Breast epithelium (tissue), 4 donors: ENCODE measurements around the gene ABTB2. TPM values are rescaled to one million over a fixed set of nuclear protein-coding genes. Genes with fewer than 3 reads are reported as not detected.

Experiments used
- DNase-seq, 2 donors: peaks; one replicate each; pipeline ENCODE4 v3.0.0-alpha.2; 2019; ENCODE audit warnings: low spot score in 2 of 2
- H3K27ac ChIP-seq, 2 donors: fragments of 200-600 bp; sonication (generic) in 1 of 2; one replicate each; pipeline ENCODE4 v1.5.1; 2016 to 2019; ENCODE audit warnings: mild to moderate bottlenecking in 1 of 2
- H3K27me3 ChIP-seq, 2 donors: fragments of 200-600 bp; sonication (generic) in 1 of 2; one replicate each; pipeline versions ENCODE4 v1.5.1 to v1.6.0; 2017 to 2019; ENCODE audit warnings: control low read depth in 1 of 2, mild to moderate bottlenecking in 1 of 2
- H3K36me3 ChIP-seq: fragments of 200-600 bp; one replicate; pipeline ENCODE4 v1.5.1; 2019
- H3K4me1 ChIP-seq, 2 donors: fragments of 200-600 bp; sonication (generic); one replicate each; pipeline ENCODE4 v1.5.1; 2016 to 2019; ENCODE audit warnings: control low read depth in 1 of 2
- H3K4me3 ChIP-seq, 3 donors: fragments of 200-600 bp; sonication (generic); 1 replicate in 2 of 3; 2 replicates in 1 of 3; pipeline ENCODE4 v1.5.1; 2016 to 2019; ENCODE audit warnings: mild to moderate bottlenecking in 3 of 3, moderate library complexity in 2 of 3
- H3K9me3 ChIP-seq, 2 donors: fragments of 200-600 bp; sonication (generic) in 1 of 2; one replicate each; pipeline ENCODE4 v1.5.1; 2016 to 2019; ENCODE audit warnings: control low read depth in 1 of 2
- CTCF ChIP-seq, 3 donors: fragments of 450-650 bp; IDR thresholded peaks; one replicate each; pipeline ENCODE4 v1.5.1; 2016 to 2017; ENCODE audit warnings: antibody characterized with exemption in 3 of 3, mild to moderate bottlenecking in 3 of 3, moderate library complexity in 3 of 3
- POLR2A ChIP-seq: fragments of 450-650 bp; IDR thresholded peaks from one replicate; pipeline ENCODE4 v1.6.1; 2016; ENCODE audit warnings: antibody characterized with exemption, mild to moderate bottlenecking, moderate library complexity
- POLR2AphosphoS5 ChIP-seq, 3 donors: sonication (generic); formaldehyde crosslinking; IDR thresholded peaks; one replicate each; pipeline ENCODE4 v1.6.1; 2017; ENCODE audit warnings: antibody characterized with exemption in 3 of 3
- intact Hi-C: fragments of 100-400 bp; cut with DNase I; formaldehyde crosslinking; loops from one replicate; pipeline ENCODE4 v1.15.1; 2023; ENCODE audit warnings: low total_unique reads
- total RNA-seq, 3 donors: library from RNA; depleted of rRNA; stranded (reverse); fragments of >200 nt; gene quantifications; one replicate each; pipeline ENCODE4 v1.1.0, GENCODE V29; 2016

ABTB2 gene
- total RNA-seq, 3 donors from 2014 or later, result 1.3 to 5.6 (median 1.9) TPM

DNA sequence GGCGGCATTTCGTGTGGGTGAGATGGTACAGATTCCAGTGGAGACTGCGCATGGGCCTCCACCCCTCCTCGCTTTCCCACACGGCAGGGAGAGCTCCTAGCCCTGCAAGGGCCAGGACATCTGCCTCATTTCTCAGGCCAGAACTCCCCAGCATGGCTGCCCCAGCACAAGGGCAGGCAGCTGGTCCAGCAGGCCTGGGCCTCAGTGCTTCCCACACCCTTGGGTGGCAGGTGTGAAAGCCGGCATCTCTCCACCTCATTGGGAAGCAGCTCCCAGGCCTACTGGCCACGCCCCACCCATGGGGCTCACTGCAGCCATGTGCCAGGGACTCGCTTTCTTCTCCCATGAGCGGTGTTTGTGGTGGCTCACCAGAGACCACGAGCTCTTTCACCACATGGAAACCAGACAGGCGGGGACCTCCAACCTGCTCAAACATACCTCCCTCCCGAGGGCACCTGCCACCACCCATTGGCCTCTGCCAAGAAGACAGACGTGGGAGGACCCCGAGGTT is 173.2 kb downstream of the ABTB2 start:
- intact Hi-C loops, result no loop called here
- peaks cover 0 to 6% of the 10 kb centered on the region in 2 donors for H3K4me1 ChIP-seq
- no peaks in the 10 kb centered on the region for H3K9me3 ChIP-seq
- TF ChIP-seq CTCF (IDR thresholded peaks at IDR 0.05) (no peak), POLR2A (no peak), POLR2AphosphoS5 (IDR thresholded peaks at IDR 0.05) (no peak)
- H3K4me3 ChIP-seq, result no peak overlapping the region
- no peak overlapping the region for H3K27ac ChIP-seq
- H3K36me3 ChIP-seq, result no peaks in the 10 kb centered on the region
- no peak for DNase-seq
- no peaks in the 10 kb centered on the region for H3K27me3 ChIP-seq

GRCh38 chr11:34183848-34184391 is 173.9 kb downstream of the ABTB2 start:
- intact Hi-C loops, result no loop called here
- Histone ChIP-seq H3K4me1 (peaks cover 0 to 6% of the 10 kb centered on the region in 2 donors), H3K9me3 (no peaks in the 10 kb centered on the region), H3K4me3 (no peak overlapping the region), H3K27ac (no peak overlapping the region), H3K36me3 (no peaks in the 10 kb centered on the region), H3K27me3 (no peaks in the 10 kb centered on the region)
- DNase-seq, result no peak
- TF ChIP-seq POLR2A (no peak), CTCF (IDR thresholded peaks at IDR 0.05) (no peak), POLR2AphosphoS5 (IDR thresholded peaks at IDR 0.05) (no peak)

GRCh38 chr11:34182921-34183685 is 174.7 kb downstream of the ABTB2 start:
- H3K27me3 ChIP-seq, result no peaks in the 10 kb centered on the region
- DNase-seq, result no peak
- no peaks in the 10 kb centered on the region for H3K9me3 ChIP-seq
- TF ChIP-seq CTCF (IDR thresholded peaks at IDR 0.05) (no peak), POLR2AphosphoS5 (IDR thresholded peaks at IDR 0.05) (no peak), POLR2A (no peak)
- intact Hi-C loops, result no loop called here
- no peak overlapping the region for H3K27ac ChIP-seq
- no peak overlapping the region for H3K4me3 ChIP-seq
- H3K4me1 ChIP-seq, result peaks cover 0 to 6% of the 10 kb centered on the region in 2 donors
- H3K36me3 ChIP-seq, result no peaks in the 10 kb centered on the region

DNA sequence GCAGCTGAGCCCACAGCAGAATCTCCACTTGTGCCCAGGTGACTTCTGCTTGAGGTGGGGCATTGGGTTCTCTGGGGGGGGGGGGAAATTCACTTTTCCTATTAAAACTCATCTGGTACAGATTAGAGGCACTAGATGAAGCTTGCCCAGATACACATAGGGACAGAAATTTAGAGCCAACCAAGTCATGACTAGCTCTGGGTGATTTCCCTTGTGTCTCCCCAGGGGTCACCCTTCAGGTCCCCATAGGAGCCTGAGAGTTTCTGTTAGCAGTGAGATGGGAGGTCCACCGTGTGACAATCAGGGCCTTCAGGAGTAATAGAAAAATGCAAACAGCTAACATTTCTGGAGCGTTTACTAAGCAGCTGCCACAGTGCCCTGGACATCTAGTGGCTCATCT is 175.4 kb downstream of the ABTB2 start:
- DNase-seq, result no peak
- TF ChIP-seq CTCF (IDR thresholded peaks at IDR 0.05) (no peak), POLR2A (no peak), POLR2AphosphoS5 (IDR thresholded peaks at IDR 0.05) (no peak)
- no peaks in the 10 kb centered on the region for H3K9me3 ChIP-seq
- peaks cover 0 to 6% of the 10 kb centered on the region in 2 donors for H3K4me1 ChIP-seq
- intact Hi-C loops, result no loop called here
- H3K36me3 ChIP-seq, result no peaks in the 10 kb centered on the region
- no peak overlapping the region for H3K27ac ChIP-seq
- no peaks in the 10 kb centered on the region for H3K27me3 ChIP-seq
- no peak overlapping the region for H3K4me3 ChIP-seq

- no peaks in the 10 kb centered on the region for H3K9me3 ChIP-seq
- H3K4me1 ChIP-seq, result peaks cover 0 to 6% of the 10 kb centered on the region in 2 donors
- DNase-seq, result no peak
- no peak overlapping the region for H3K27ac ChIP-seq
- no peaks in the 10 kb centered on the region for H3K36me3 ChIP-seq
- H3K27me3 ChIP-seq, result no peaks in the 10 kb centered on the region
- no peak overlapping the region for H3K4me3 ChIP-seq
- intact Hi-C loops, result no loop called here
- TF ChIP-seq CTCF (IDR thresholded peaks at IDR 0.05), result no peak
- TF ChIP-seq POLR2A, result no peak
- no peak for TF ChIP-seq POLR2AphosphoS5 (IDR thresholded peaks at IDR 0.05)
These were observed 175.9 kb downstream of the ABTB2 start for GRCh38 chr11:34181856-34182405.
